Smooth muscle cell (in vitro differentiated cells): ENCODE measurements around the gene FAM217B. TPM values are rescaled to one million over a fixed set of nuclear protein-coding genes. Genes with fewer than 3 reads are reported as not detected.

Source experiments
- DNase-seq: peaks from one replicate; lab custom pipeline; 2025; ENCODE audit not compliant: unreplicated experiment; lab: John Stamatoyannopoulos, UW
- H2AFZ ChIP-seq: fragments of 200-600 bp; sonication (generic); 2 replicates; pipeline ENCODE4 v1.6.0; 2016; ENCODE audit warnings: antibody characterized with exemption, low read depth, mild to moderate bottlenecking
- H3F3A ChIP-seq: fragments of 200-600 bp; sonication (generic); 2 replicates; pipeline ENCODE4 v1.6.0; 2017; ENCODE audit warnings: antibody characterized with exemption, low read depth
- H3K27ac ChIP-seq: fragments of 200-600 bp; sonication (generic); 2 replicates; pipeline ENCODE4 v1.5.1; 2016; ENCODE audit warnings: low read depth, mild to moderate bottlenecking
- H3K27me3 ChIP-seq: fragments of 200-600 bp; sonication (generic); 2 replicates; pipeline ENCODE4 v1.6.1; 2016; ENCODE audit warnings: low read depth, mild to moderate bottlenecking
- H3K36me3 ChIP-seq: fragments of 200-600 bp; sonication (generic); 2 replicates; pipeline ENCODE4 v1.5.1; 2016; ENCODE audit warnings: low read depth
- H3K4me1 ChIP-seq: fragments of 200-600 bp; sonication (generic); 2 replicates; pipeline ENCODE4 v1.5.1; 2016; ENCODE audit warnings: low read depth
- H3K4me2 ChIP-seq: fragments of 200-600 bp; sonication (generic); 2 replicates; pipeline ENCODE4 v1.6.0; 2016; ENCODE audit warnings: mild to moderate bottlenecking
- H3K4me3 ChIP-seq: fragments of 200-600 bp; sonication (generic); 2 replicates; pipeline ENCODE4 v1.5.1; 2016; ENCODE audit warnings: mild to moderate bottlenecking
- H3K79me2 ChIP-seq: fragments of 200-600 bp; sonication (generic); 2 replicates; pipeline ENCODE4 v1.6.0; 2016; ENCODE audit warnings: low read depth, mild to moderate bottlenecking
- H3K9ac ChIP-seq: fragments of 200-600 bp; sonication (generic); 2 replicates; pipeline ENCODE4 v1.6.0; 2016; ENCODE audit warnings: low read depth
- H3K9me3 ChIP-seq: fragments of 200-600 bp; sonication (generic); replicated peaks from 2 replicates; pipeline ENCODE4 v1.5.1; 2016; ENCODE audit warnings: low read depth
- H4K20me1 ChIP-seq: fragments of 200-600 bp; sonication (generic); 2 replicates; pipeline ENCODE4 v1.6.0; 2016; ENCODE audit warnings: low read depth
- CTCF ChIP-seq: fragments of 200-600 bp; sonication (generic); IDR thresholded peaks from 2 replicates; pipeline ENCODE4 v1.5.1; 2017; ENCODE audit warnings: borderline replicate concordance, mild to moderate bottlenecking, antibody characterized with exemption; ENCODE audit not compliant: insufficient read depth, poor library complexity, severe bottlenecking
- WGBS: methylation state at CpG from one replicate; pipeline ENCODE4 v1.1.7; 2016; ENCODE audit warnings: low lambda C conversion rate; 5-methylcytosine and 5-hydroxymethylcytosine counted together
- polyA plus RNA-seq: library from polyadenylated mRNA; unstranded; fragments of >200 nt; fragmentation: Nextera tagmentation; extraction: Ambion mirVana; gene quantifications from 2 replicates; pipeline ENCODE4 v1.2.1, GENCODE V29; 2016
- total RNA-seq: library from RNA; depleted of rRNA; stranded (reverse); fragments of >200 nt; gene quantifications from 2 replicates; pipeline ENCODE4 v1.2.3, GENCODE V29; 2014

The FAM217B gene
- total and polyA plus RNA-seq, 2 experiments from 2014 or later: 7.7 to 14.2 TPM

DNA sequence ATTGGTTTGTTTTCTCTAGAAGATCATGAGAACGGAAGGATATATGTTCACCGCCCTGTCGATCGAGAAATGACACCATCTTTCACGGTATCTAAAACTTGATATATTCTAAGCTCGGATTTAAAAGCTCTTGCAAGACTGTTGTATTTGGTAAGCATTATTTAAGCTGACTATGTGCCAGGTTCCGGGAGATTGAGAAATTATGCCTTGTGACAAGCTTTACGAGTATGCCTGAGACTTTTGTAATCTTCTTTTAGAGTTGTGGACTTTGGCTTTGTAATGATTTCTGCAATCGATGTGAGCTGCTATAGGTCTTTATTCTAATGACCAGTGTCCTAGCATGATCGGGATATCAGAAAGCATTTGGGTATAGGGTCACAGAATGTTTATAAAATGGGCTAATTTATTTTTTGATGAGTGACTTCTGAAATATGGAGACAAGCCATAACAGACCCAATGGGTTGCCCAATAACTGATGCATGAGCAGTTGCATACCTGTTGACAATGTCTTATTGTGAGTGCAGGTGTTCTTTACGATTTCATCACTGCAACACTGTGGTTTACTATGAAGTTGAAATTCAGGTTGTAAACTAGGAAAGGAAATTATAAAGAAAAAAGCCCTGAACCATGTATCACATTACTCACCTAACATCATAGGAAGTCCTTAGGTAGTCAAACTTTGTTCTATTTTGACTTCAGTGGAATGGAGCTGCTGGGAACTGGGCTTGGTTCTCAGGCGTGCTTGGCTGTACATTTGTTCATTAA, 32.0 kb downstream of the FAM217B start:
- no peak overlapping the region for H3K4me2 ChIP-seq
- 89% methylated on average over 12 of the region's 12 CpGs for WGBS
- H3K9me3 ChIP-seq: no peaks in the 10 kb centered on the region
- H4K20me1 ChIP-seq: no peaks in the 10 kb centered on the region
- DNase-seq: no peak
- no peak overlapping the region for H3K4me3 ChIP-seq
- no peaks in the 10 kb centered on the region for H3F3A ChIP-seq
- no peaks in the 10 kb centered on the region for H3K79me2 ChIP-seq
- no peak overlapping the region for H3K9ac ChIP-seq
- H2AFZ ChIP-seq: no peak overlapping the region
- no peak for TF ChIP-seq CTCF
- H3K36me3 ChIP-seq: no peaks in the 10 kb centered on the region
- no peaks in the 10 kb centered on the region for H3K27me3 ChIP-seq
- H3K4me1 ChIP-seq: no peaks in the 10 kb centered on the region
- H3K27ac ChIP-seq: peak overlapping the region; percentile 66

DNA sequence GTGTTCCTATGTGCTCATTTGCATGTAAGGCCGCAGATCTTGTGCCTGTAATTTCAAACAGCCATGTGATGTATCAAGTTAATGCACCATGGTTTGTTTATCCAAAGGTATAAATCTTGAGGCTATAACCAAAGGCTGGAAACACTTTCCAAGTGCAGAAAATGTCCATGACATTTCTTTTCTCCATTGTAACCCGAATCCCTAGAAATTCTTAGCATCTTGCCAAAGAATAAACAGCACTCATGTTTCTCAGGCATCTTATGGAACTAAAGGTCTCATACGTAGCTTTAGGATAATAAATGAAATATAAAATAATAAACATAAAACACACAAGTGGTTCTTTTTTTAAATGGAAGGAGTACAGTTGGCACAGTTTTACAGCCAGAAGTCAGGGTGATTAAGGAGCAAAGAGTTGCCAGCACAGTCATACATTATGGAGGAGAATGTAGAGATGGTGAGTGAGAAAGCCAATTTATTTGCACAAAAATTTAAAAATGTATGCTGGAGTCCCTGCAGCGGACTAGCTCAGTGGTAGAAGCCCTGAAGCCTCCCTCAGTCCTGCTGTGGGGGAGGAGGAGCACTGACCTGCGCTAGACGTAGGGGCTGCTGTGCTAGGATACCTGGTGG, 36.1 kb downstream of the FAM217B start:
- Histone ChIP-seq H3K9me3 (no peaks in the 10 kb centered on the region), H3K4me3 (no peak overlapping the region), H2AFZ (no peak overlapping the region), H3F3A (no peaks in the 10 kb centered on the region), H3K27ac (no peak overlapping the region), H3K9ac (no peak overlapping the region), H3K79me2 (no peaks in the 10 kb centered on the region), H4K20me1 (no peaks in the 10 kb centered on the region), H3K27me3 (no peaks in the 10 kb centered on the region), H3K4me2 (no peak overlapping the region), H3K4me1 (no peaks in the 10 kb centered on the region), H3K36me3 (no peaks in the 10 kb centered on the region)
- TF ChIP-seq CTCF: no peak
- 87% methylated on average over 6 of the region's 6 CpGs for WGBS
- DNase-seq: no peak

DNA sequence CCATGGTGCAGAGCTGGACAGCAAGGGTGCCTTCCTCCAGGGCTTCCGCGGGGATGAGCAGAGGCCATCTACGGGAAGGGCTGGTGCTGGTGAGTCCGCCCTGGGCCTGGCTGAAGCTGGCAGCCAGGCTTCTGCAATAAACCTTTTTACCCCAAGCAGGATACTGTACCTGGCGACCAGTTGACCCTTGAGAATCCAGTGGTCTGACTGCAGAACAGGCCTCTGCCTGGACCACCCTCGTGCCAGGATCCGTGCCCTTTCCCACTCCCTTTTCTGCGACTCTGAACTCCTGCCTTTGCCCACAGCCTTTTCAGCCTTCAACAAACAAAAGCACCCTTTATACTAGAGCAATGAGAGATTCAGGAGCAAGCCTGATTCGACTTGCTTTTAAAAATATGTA, 36.9 kb downstream of the FAM217B start:
- H3K4me3 ChIP-seq: no peak overlapping the region
- H3F3A ChIP-seq: no peaks in the 10 kb centered on the region
- no peaks in the 10 kb centered on the region for H3K36me3 ChIP-seq
- no peaks in the 10 kb centered on the region for H3K9me3 ChIP-seq
- H3K27me3 ChIP-seq: no peaks in the 10 kb centered on the region
- no peak for TF ChIP-seq CTCF
- 95% methylated on average over 9 of the region's 9 CpGs for WGBS
- H3K79me2 ChIP-seq: no peaks in the 10 kb centered on the region
- H3K27ac ChIP-seq: no peak overlapping the region
- H3K4me2 ChIP-seq: no peak overlapping the region
- H4K20me1 ChIP-seq: no peaks in the 10 kb centered on the region
- no peak overlapping the region for H2AFZ ChIP-seq
- no peak overlapping the region for H3K9ac ChIP-seq
- H3K4me1 ChIP-seq: no peaks in the 10 kb centered on the region
- DNase-seq: no peak
